H1 (cell line): ENCODE measurements around the gene EBNA1BP2. TPM values are rescaled to one million over a fixed set of nuclear protein-coding genes. Genes with fewer than 3 reads are reported as not detected.

Experiments
- CTCF ChIA-PET: fragments of 300-600 bp; sonication (Branson Sonifier 250); formaldehyde crosslinking; loops from one replicate; lab custom pipeline; 2021; ENCODE audit not compliant: partially characterized antibody; lab: Charles Lee
- POLR2A ChIA-PET: fragments of 300-600 bp; sonication (Branson Sonifier 250); formaldehyde crosslinking; loops from one replicate; lab custom pipeline; 2021; ENCODE audit warnings: inconsistent platforms; ENCODE audit not compliant: partially characterized antibody; lab: Charles Lee
- DNase-seq, 2 experiments: peaks; one replicate each; pipeline versions ENCODE4 v3.0.0 to v3.0.0-alpha.2; 2010 to 2022; ENCODE audit warnings: low spot score in 2 of 2, low read depth in 1 of 2, mixed read lengths in 1 of 2
- FAIRE-seq: peaks from 2 replicates; lab custom pipeline; 2011; peaks lifted over from hg19 to GRCh38; lab: Jason Lieb, UNC
- H2AFZ ChIP-seq: 2 replicates; pipeline ENCODE4 v1.8.1; 2012; ENCODE audit warnings: low read length, inconsistent platforms
- H2AK5ac ChIP-seq: 2 replicates; pipeline ENCODE4 v1.6.1; 2013; ENCODE audit warnings: low read depth, low read length
- H2BK120ac ChIP-seq: replicated peaks from 2 replicates; pipeline ENCODE3; 2013; ENCODE audit warnings: low read depth, low read length, inconsistent platforms
- H2BK12ac ChIP-seq: 2 replicates; pipeline ENCODE4 v1.6.1; 2013; ENCODE audit warnings: low read depth, low read length
- H2BK15ac ChIP-seq: 2 replicates; pipeline ENCODE4 v1.6.1; 2013; ENCODE audit warnings: low read length
- H2BK20ac ChIP-seq: 2 replicates; pipeline ENCODE4 v1.6.1; 2013; ENCODE audit warnings: low read length
- H2BK5ac ChIP-seq: 2 replicates; pipeline ENCODE4 v1.6.1; 2013; ENCODE audit warnings: low read depth, low read length
- H3K14ac ChIP-seq: 2 replicates; pipeline ENCODE4 v1.6.1; 2013; ENCODE audit warnings: inconsistent platforms; ENCODE audit not compliant: insufficient read length
- H3K18ac ChIP-seq: 2 replicates; pipeline ENCODE4 v1.6.1; 2013; ENCODE audit warnings: low read length; ENCODE audit errors: extremely low read depth
- H3K23ac ChIP-seq: 2 replicates; pipeline ENCODE4 v1.6.1; 2013; ENCODE audit warnings: inconsistent platforms; ENCODE audit not compliant: insufficient read length
- H3K23me2 ChIP-seq: 2 replicates; pipeline ENCODE4 v1.6.1; 2013; ENCODE audit warnings: low read depth, low read length
- H3K27ac ChIP-seq: 2 replicates; pipeline ENCODE4 v1.6.1; 2011; ENCODE audit warnings: low read depth, low read length, inconsistent platforms
- H3K27me3 ChIP-seq, 4 experiments: replicated peaks in 1 of 4; 1 replicate in 1 of 4; 2 replicates in 3 of 4; pipeline versions ENCODE4 v1.6.1 to v1.8.1; 2011 to 2013; ENCODE audit warnings: low read length in 3 of 4, mild to moderate bottlenecking in 3 of 4, inconsistent platforms in 2 of 4, mixed read lengths in 2 of 4, moderate library complexity in 1 of 4; ENCODE audit not compliant: control insufficient read depth in 3 of 4, insufficient read depth in 3 of 4; ENCODE audit errors: extremely low read depth in 1 of 4
- H3K36me3 ChIP-seq, 4 experiments: 2 replicates each; pipeline versions ENCODE4 v1.6.1 to v1.8.1; 2011 to 2013; ENCODE audit warnings: mild to moderate bottlenecking in 4 of 4, low read length in 3 of 4, moderate library complexity in 2 of 4, control low read depth in 1 of 4, inconsistent platforms in 1 of 4; ENCODE audit not compliant: insufficient read depth in 4 of 4, control insufficient read depth in 2 of 4
- H3K4ac ChIP-seq: replicated peaks from 2 replicates; pipeline ENCODE3; 2013; ENCODE audit warnings: low read length, low read depth, mixed read lengths, inconsistent platforms; ENCODE audit not compliant: insufficient read length
- H3K4me1 ChIP-seq, 4 experiments: replicated peaks in 1 of 4; 1 replicate in 1 of 4; 2 replicates in 3 of 4; pipeline versions ENCODE4 v1.6.1 to v1.8.1; 2011 to 2013; ENCODE audit warnings: low read length in 3 of 4, inconsistent platforms in 2 of 4, mixed read lengths in 1 of 4; ENCODE audit not compliant: insufficient read depth in 4 of 4, control insufficient read depth in 3 of 4
- H3K4me2 ChIP-seq, 2 experiments: 2 replicates each; pipeline versions ENCODE4 v1.6.1 to v1.8.1; 2011 to 2013; ENCODE audit warnings: low read depth in 2 of 2, low read length in 2 of 2, control low read depth in 1 of 2, inconsistent platforms in 1 of 2, mild to moderate bottlenecking in 1 of 2; ENCODE audit not compliant: insufficient read depth in 1 of 2
- H3K4me3 ChIP-seq, 4 experiments: fragments of 200-600, 300-600 bp in 1 of 4; sonication (generic), shearing (Covaris generic), sonication (Bioruptor Twin) in 1 of 4; 2 replicates each; pipeline versions ENCODE4 v1.5.1 to v1.8.1; 2011 to 2016; ENCODE audit warnings: low read length in 4 of 4, low read depth in 3 of 4, control low read depth in 2 of 4, inconsistent platforms in 2 of 4, mild to moderate bottlenecking in 2 of 4, mixed read lengths in 1 of 4, moderate library complexity in 1 of 4; ENCODE audit not compliant: insufficient read depth in 2 of 4; ENCODE audit errors: extremely low read depth in 1 of 4
- H3K56ac ChIP-seq: replicated peaks from 2 replicates; pipeline ENCODE3; 2013; ENCODE audit warnings: low read depth, mild to moderate bottlenecking, mixed read lengths, low read length, inconsistent platforms; ENCODE audit not compliant: insufficient read length
- H3K79me1 ChIP-seq: 2 replicates; pipeline ENCODE4 v1.6.1; 2013; ENCODE audit warnings: low read depth, low read length, control low read depth
- H3K79me2 ChIP-seq, 2 experiments: 2 replicates each; pipeline versions ENCODE4 v1.6.1 to v1.8.1; 2012 to 2013; ENCODE audit warnings: low read length in 2 of 2, mild to moderate bottlenecking in 2 of 2, inconsistent platforms in 1 of 2; ENCODE audit not compliant: insufficient read depth in 2 of 2, control insufficient read depth in 1 of 2
- H3K9ac ChIP-seq, 4 experiments: replicated peaks in 1 of 4; 1 replicate in 1 of 4; 2 replicates in 3 of 4; pipeline versions ENCODE4 v1.6.1 to v1.8.1; 2011 to 2013; ENCODE audit warnings: low read depth in 3 of 4, low read length in 3 of 4, control low read depth in 2 of 4, mild to moderate bottlenecking in 2 of 4, moderate library complexity in 2 of 4, inconsistent platforms in 1 of 4; ENCODE audit errors: extremely low read depth in 1 of 4
- H3K9me3 ChIP-seq, 2 experiments: 2 replicates each; pipeline versions ENCODE4 v1.6.1 to v1.8.1; 2012 to 2013; ENCODE audit warnings: mild to moderate bottlenecking in 2 of 2, moderate library complexity in 2 of 2, control low read depth in 1 of 2, inconsistent platforms in 1 of 2, low read depth in 1 of 2, low read length in 1 of 2, mixed read lengths in 1 of 2; ENCODE audit not compliant: insufficient read depth in 2 of 2
- H4K20me1 ChIP-seq, 2 experiments: replicated peaks in 1 of 2; 2 replicates each; pipeline versions ENCODE3 to v1.8.1; 2011 to 2013; ENCODE audit warnings: inconsistent platforms in 2 of 2, low read length in 2 of 2, mild to moderate bottlenecking in 1 of 2; ENCODE audit not compliant: insufficient read depth in 2 of 2, control insufficient read depth in 1 of 2
- H4K5ac ChIP-seq: 2 replicates; pipeline ENCODE4 v1.6.1; 2013; ENCODE audit warnings: low read length, low read depth, mixed read lengths, inconsistent platforms; ENCODE audit not compliant: insufficient read length
- H4K8ac ChIP-seq: 2 replicates; pipeline ENCODE4 v1.8.0; 2013; ENCODE audit warnings: mild to moderate bottlenecking, moderate library complexity, low read length, inconsistent platforms; ENCODE audit not compliant: insufficient read depth; ENCODE audit errors: extremely low read depth
- H4K91ac ChIP-seq: replicated peaks from 2 replicates; pipeline ENCODE3; 2013; ENCODE audit warnings: low read length, mixed read lengths, inconsistent platforms; ENCODE audit not compliant: insufficient read length
- CBX5 ChIP-seq: fragments of 300-800, 300-1000 bp; sonication (generic); IDR thresholded peaks from 2 replicates; pipeline ENCODE4 v1.7.1; 2016; ENCODE audit warnings: antibody characterized with exemption, low read length, low read depth
- CBX8 ChIP-seq: fragments of 300-800, 300-1000 bp; sonication (generic); IDR thresholded peaks from 2 replicates; pipeline ENCODE4 v1.7.1; 2016; ENCODE audit warnings: low read depth, low read length, borderline replicate concordance
- CHD1 ChIP-seq: IDR thresholded peaks from 2 replicates; pipeline ENCODE4 v1.6.1; 2012; ENCODE audit warnings: low read depth, low read length, improper control_type of control experiment
- HDAC2 ChIP-seq, 2 experiments: fragments of 300-600 bp in 1 of 2; sonication (generic) in 1 of 2; IDR thresholded peaks; 2 replicates each; pipeline ENCODE4 v1.6.1; 2011 to 2012; ENCODE audit warnings: low read depth in 2 of 2, low read length in 2 of 2, mild to moderate bottlenecking in 2 of 2, moderate library complexity in 2 of 2, borderline replicate concordance in 1 of 2, inconsistent platforms in 1 of 2
- HDAC6 ChIP-seq: IDR thresholded peaks from one replicate; pipeline ENCODE4 v1.7.1; 2012; ENCODE audit warnings: low read depth, mild to moderate bottlenecking, inconsistent platforms, low read length, moderate library complexity
- POLR2AphosphoS5 ChIP-seq: IDR thresholded peaks from 2 replicates; pipeline ENCODE4 v1.6.1; 2011; ENCODE audit warnings: low read depth, low read length
- RAD21 ChIP-seq, 2 experiments: IDR thresholded peaks in 1 of 2; conservative IDR thresholded peaks in 1 of 2; 2 replicates each; pipeline ENCODE4 v1.6.1; 2011; ENCODE audit warnings: low read depth in 2 of 2, low read length in 2 of 2, improper control_type of control experiment in 1 of 2, inconsistent platforms in 1 of 2, mild to moderate bottlenecking in 1 of 2, moderate library complexity in 1 of 2
- RBBP5 ChIP-seq: IDR thresholded peaks from 2 replicates; pipeline ENCODE4 v1.7.1; 2012; ENCODE audit warnings: low read depth, mild to moderate bottlenecking, inconsistent platforms, low read length, moderate library complexity, borderline replicate concordance
- SIRT6 ChIP-seq: IDR thresholded peaks from one replicate; pipeline ENCODE4 v1.7.1; 2012; ENCODE audit warnings: low read length, inconsistent platforms
- SP2 ChIP-seq: IDR thresholded peaks from 2 replicates; pipeline ENCODE4 v1.6.1; 2012; ENCODE audit warnings: mild to moderate bottlenecking, low read length, inconsistent platforms
- WGBS, 2 experiments: shearing (Covaris generic) in 1 of 2; methylation state at CpG; one replicate each; pipeline versions ENCODE4 v1.1.6 to v1.1.7; 2013 to 2015; ENCODE audit warnings: low lambda C conversion rate in 2 of 2, mixed read lengths in 2 of 2, inconsistent platforms in 1 of 2, low coverage in 1 of 2, missing lambda C conversion rate in 1 of 2; ENCODE audit not compliant: insufficient replicate concordance in 2 of 2, insufficient coverage in 1 of 2, insufficient read length in 1 of 2; ENCODE audit errors: extremely low coverage in 1 of 2, missing lambda C conversion rate in 1 of 2; 5-methylcytosine and 5-hydroxymethylcytosine counted together
- polyA plus RNA-seq, 7 experiments: library from polyadenylated mRNA; depleted of rRNA in 3 of 7; stranded (reverse) in 5 of 7; unstranded in 2 of 7; fragments of >200 nt in 5 of 7; fragments of 200-250 nt in 2 of 7; gene quantifications; 1 replicate in 5 of 7; 2 replicates in 1 of 7; 4 replicates in 1 of 7; pipeline versions ENCODE4 v1.2.1 to v1.2.3, GENCODE V29; 2011 to 2013; ENCODE audit warnings: missing spikeins in 2 of 7, mixed read lengths in 2 of 7
- total RNA-seq: library from RNA; stranded (reverse); fragmentation: NEBNext Ultra II Directional; extraction: Animal tissue kit (Norgen Biotek cat#: 25700); gene quantifications from 2 replicates; pipeline ENCODE4 v1.2.1, GENCODE V29; 2021
- TF ChIP-seq, protein P1 (sequence below): IDR thresholded peaks from 2 replicates; pipeline ENCODE4 v1.6.1; 2012; ENCODE audit warnings: inconsistent platforms

Gene EBNA1BP2
- total and polyA plus RNA-seq, 2 of the 8 experiments (the other 6 are each of a cell fraction or from before 2014, with no cell fraction given): 31.0 to 104 TPM

- Histone ChIP-seq H4K8ac (no peak overlapping the region), H3K79me1 (no peaks in the 10 kb centered on the region), H2BK20ac (no peak overlapping the region), H2BK15ac (no peak overlapping the region), H3K4ac (no peak overlapping the region), H3K23me2 (no peaks in the 10 kb centered on the region; the same call in 1 of the 2 replicates), H3K4me2 (no peak overlapping the region), H3K4me3 (no peak overlapping the region), H2BK5ac (no peak overlapping the region), H4K91ac (no peak overlapping the region), H3K56ac (no peak overlapping the region), H3K36me3 (no peaks in the 10 kb centered on the region), H3K4me1 (peaks cover 4 to 13% (median 11%) of the 10 kb centered on the region in 4 experiments), H2AK5ac (no peak overlapping the region), H3K23ac (no peak overlapping the region), H3K9me3 (no peaks in the 10 kb centered on the region), H3K14ac (no peak overlapping the region), H3K79me2 (no peaks in the 10 kb centered on the region), H3K27me3 (no peaks in the 10 kb centered on the region), H2AFZ (no peak overlapping the region), H2BK12ac (no peak overlapping the region), H4K20me1 (no peaks in the 10 kb centered on the region), H2BK120ac (no peak overlapping the region), H3K27ac (no peak overlapping the region), H3K9ac (no peak overlapping the region), H4K5ac (no peak overlapping the region), H3K18ac (no peak overlapping the region)
- 93% methylated on average over 3 of the region's 3 CpGs; no CpG with 5 or more reads in 1 of the 2 experiments for WGBS, 2 experiments
- ChIA-PET CTCF (interaction anchor here (0.7 to 1.2 kb wide), 3 partner anchors 16 to 210 kb away, joined by 3 to 5 read pairs (median 3); no protein-coding TSS in a partner anchor), POLR2A (no interaction called here)
- DNase-seq (no peak), FAIRE-seq (no peak)
- TF ChIP-seq HDAC2 (IDR thresholded peaks at IDR 0.05; ENCODE audit: borderline replicate concordance in 1 of 2, low read depth in 2 of 2, low read length in 2 of 2): no peak
- no peak for TF ChIP-seq HDAC6
- TF ChIP-seq CHD1: no peak
- no peak for TF ChIP-seq RAD21 (IDR thresholded peaks at IDR 0.05 in 1 of 2, conservative IDR thresholded peaks at IDR 0.05 in 1 of 2; ENCODE audit: low read depth in 2 of 2, low read length in 2 of 2)
- TF ChIP-seq POLR2AphosphoS5: no peak
- TF ChIP-seq, protein P1, sequence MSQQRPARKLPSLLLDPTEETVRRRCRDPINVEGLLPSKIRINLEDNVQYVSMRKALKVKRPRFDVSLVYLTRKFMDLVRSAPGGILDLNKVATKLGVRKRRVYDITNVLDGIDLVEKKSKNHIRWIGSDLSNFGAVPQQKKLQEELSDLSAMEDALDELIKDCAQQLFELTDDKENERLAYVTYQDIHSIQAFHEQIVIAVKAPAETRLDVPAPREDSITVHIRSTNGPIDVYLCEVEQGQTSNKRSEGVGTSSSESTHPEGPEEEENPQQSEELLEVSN: no peak
- no peak for TF ChIP-seq SP2
- TF ChIP-seq SIRT6: no peak
- TF ChIP-seq CBX8: no peak
- no peak for TF ChIP-seq CBX5
- TF ChIP-seq RBBP5: no peak
These were observed 31.8 kb upstream of the EBNA1BP2 start for GRCh38 chr1:43203859-43204258.
